ENCODE data around the gene ICAM1. TPM values are rescaled to one million over a fixed set of nuclear protein-coding genes. Genes with fewer than 3 reads are reported as not detected.
A peak's percentile ranks its signal among the peaks of the same experiment; 100 is the strongest.

Gene ICAM1
- total and polyA plus RNA-seq, 2 of the 13 experiments (the other 11 are each of a cell fraction or from before 2014, with no cell fraction given), result 37.9 to 98.4 TPM

GRCh38 chr19:10238172-10238783 lies 32.6 kb upstream of the ICAM1 start (continued):
- TF ChIP-seq, protein P1, sequence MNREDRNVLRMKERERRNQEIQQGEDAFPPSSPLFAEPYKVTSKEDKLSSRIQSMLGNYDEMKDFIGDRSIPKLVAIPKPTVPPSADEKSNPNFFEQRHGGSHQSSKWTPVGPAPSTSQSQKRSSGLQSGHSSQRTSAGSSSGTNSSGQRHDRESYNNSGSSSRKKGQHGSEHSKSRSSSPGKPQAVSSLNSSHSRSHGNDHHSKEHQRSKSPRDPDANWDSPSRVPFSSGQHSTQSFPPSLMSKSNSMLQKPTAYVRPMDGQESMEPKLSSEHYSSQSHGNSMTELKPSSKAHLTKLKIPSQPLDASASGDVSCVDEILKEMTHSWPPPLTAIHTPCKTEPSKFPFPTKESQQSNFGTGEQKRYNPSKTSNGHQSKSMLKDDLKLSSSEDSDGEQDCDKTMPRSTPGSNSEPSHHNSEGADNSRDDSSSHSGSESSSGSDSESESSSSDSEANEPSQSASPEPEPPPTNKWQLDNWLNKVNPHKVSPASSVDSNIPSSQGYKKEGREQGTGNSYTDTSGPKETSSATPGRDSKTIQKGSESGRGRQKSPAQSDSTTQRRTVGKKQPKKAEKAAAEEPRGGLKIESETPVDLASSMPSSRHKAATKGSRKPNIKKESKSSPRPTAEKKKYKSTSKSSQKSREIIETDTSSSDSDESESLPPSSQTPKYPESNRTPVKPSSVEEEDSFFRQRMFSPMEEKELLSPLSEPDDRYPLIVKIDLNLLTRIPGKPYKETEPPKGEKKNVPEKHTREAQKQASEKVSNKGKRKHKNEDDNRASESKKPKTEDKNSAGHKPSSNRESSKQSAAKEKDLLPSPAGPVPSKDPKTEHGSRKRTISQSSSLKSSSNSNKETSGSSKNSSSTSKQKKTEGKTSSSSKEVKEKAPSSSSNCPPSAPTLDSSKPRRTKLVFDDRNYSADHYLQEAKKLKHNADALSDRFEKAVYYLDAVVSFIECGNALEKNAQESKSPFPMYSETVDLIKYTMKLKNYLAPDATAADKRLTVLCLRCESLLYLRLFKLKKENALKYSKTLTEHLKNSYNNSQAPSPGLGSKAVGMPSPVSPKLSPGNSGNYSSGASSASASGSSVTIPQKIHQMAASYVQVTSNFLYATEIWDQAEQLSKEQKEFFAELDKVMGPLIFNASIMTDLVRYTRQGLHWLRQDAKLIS (CRISPR knock-in tag; IDR thresholded peaks at IDR 0.05), result no peak
- TF ChIP-seq CEBPG (CRISPR knock-in tag; IDR thresholded peaks at IDR 0.05) (0 out of 2 replicates have a peak, but pooled peaks have one; percentile 35), MIXL1 (CRISPR knock-in tag; IDR thresholded peaks at IDR 0.05) (0 out of 2 replicates have a peak, but pooled peaks have one; percentile 48), MBNL3 (CRISPR knock-in tag; conservative IDR thresholded peaks at IDR 0.05) (no peak), ZNF124 (CRISPR knock-in tag; IDR thresholded peaks at IDR 0.05) (no peak), HNRNPK (IDR thresholded peaks at IDR 0.05; ENCODE audit: low read depth, low read length, poor library complexity, severe bottlenecking) (no peak), CHD2 (IDR thresholded peaks at IDR 0.05; ENCODE audit: low read depth, low read length) (no peak), ELF1 (CRISPR knock-in tag; IDR thresholded peaks at IDR 0.05) (no peak), ZNF292 (CRISPR knock-in tag; IDR thresholded peaks at IDR 0.05; ENCODE audit: borderline replicate concordance, low read depth) (peak; percentile 52), KLF16 (CRISPR knock-in tag; IDR thresholded peaks at IDR 0.05) (0 out of 4 replicates have a peak, but pooled peaks of 1 of the 2 experiments have one; percentile 20), SMARCE1 (IDR thresholded peaks at IDR 0.05; ENCODE audit: borderline replicate concordance) (no peak), MTF2 (CRISPR knock-in tag; IDR thresholded peaks at IDR 0.05; ENCODE audit: borderline replicate concordance) (no peak), TFE3 (CRISPR knock-in tag; IDR thresholded peaks at IDR 0.05) (peak; percentile 54), ZNF670 (CRISPR knock-in tag; IDR thresholded peaks at IDR 0.05; ENCODE audit: borderline replicate concordance) (no peak), ZSCAN31 (CRISPR knock-in tag; IDR thresholded peaks at IDR 0.05; ENCODE audit: low read depth) (no peak)
- TF ChIP-seq, protein P2, sequence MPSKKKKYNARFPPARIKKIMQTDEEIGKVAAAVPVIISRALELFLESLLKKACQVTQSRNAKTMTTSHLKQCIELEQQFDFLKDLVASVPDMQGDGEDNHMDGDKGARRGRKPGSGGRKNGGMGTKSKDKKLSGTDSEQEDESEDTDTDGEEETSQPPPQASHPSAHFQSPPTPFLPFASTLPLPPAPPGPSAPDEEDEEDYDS (CRISPR knock-in tag; IDR thresholded peaks at IDR 0.05), result no peak; the same call in 1 of the 2 replicates
- TF ChIP-seq, protein P3, sequence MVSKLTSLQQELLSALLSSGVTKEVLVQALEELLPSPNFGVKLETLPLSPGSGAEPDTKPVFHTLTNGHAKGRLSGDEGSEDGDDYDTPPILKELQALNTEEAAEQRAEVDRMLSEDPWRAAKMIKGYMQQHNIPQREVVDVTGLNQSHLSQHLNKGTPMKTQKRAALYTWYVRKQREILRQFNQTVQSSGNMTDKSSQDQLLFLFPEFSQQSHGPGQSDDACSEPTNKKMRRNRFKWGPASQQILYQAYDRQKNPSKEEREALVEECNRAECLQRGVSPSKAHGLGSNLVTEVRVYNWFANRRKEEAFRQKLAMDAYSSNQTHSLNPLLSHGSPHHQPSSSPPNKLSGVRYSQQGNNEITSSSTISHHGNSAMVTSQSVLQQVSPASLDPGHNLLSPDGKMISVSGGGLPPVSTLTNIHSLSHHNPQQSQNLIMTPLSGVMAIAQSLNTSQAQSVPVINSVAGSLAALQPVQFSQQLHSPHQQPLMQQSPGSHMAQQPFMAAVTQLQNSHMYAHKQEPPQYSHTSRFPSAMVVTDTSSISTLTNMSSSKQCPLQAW (CRISPR knock-in tag; IDR thresholded peaks at IDR 0.05), result 0 out of 2 replicates have a peak, but pooled peaks have one; percentile 34
- TF ChIP-seq, protein P4, sequence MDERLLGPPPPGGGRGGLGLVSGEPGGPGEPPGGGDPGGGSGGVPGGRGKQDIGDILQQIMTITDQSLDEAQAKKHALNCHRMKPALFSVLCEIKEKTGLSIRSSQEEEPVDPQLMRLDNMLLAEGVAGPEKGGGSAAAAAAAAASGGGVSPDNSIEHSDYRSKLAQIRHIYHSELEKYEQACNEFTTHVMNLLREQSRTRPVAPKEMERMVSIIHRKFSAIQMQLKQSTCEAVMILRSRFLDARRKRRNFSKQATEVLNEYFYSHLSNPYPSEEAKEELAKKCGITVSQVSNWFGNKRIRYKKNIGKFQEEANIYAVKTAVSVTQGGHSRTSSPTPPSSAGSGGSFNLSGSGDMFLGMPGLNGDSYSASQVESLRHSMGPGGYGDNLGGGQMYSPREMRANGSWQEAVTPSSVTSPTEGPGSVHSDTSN (CRISPR knock-in tag; IDR thresholded peaks at IDR 0.05), result peak; percentile 66
- TF ChIP-seq, protein P5, sequence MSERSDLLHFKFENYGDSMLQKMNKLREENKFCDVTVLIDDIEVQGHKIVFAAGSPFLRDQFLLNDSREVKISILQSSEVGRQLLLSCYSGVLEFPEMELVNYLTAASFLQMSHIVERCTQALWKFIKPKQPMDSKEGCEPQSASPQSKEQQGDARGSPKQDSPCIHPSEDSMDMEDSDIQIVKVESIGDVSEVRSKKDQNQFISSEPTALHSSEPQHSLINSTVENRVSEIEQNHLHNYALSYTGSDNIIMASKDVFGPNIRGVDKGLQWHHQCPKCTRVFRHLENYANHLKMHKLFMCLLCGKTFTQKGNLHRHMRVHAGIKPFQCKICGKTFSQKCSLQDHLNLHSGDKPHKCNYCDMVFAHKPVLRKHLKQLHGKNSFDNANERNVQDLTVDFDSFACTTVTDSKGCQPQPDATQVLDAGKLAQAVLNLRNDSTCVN (CRISPR knock-in tag; IDR thresholded peaks at IDR 0.05; ENCODE audit: borderline replicate concordance), result no peak

Data from HepG2 (cell line).